ENCODE measurements around the gene CASTOR1.

- TF ChIP-seq CTCF (IDR thresholded peaks at IDR 0.05) (no peak), POLR2A (IDR thresholded peaks at IDR 0.05) (no peak), POLR2AphosphoS5 (IDR thresholded peaks at IDR 0.05; ENCODE audit: insufficient read depth in 1 of 2, low read depth in 1 of 2) (no peak)
Observed at GRCh38 chr22:30333707-30334087, 44.4 kb upstream of the CASTOR1 start.

All from vagina (tissue), 2 donors.